Activated CD4-positive, alpha-beta memory T cell treated with anti-CD3 and anti-CD28 coated beads, Interleukin-2, amount 10 ng/mL, durations not matched to agents 7 days and 5 days (primary cell): ENCODE measurements around the gene PPP2R1B. TPM values are rescaled to one million over a fixed set of nuclear protein-coding genes. Genes with fewer than 3 reads are reported as not detected.
"Not testable (repeated sequence)": the region's sequence is repeated elsewhere in the genome, so short reads cannot be mapped to it uniquely, and the experiment has no call there.

Experiments
- CTCF ChIA-PET: fragments of 350-600 bp; sonication (Branson Sonifier 250); formaldehyde crosslinking; loops from one replicate; lab custom pipeline; 2021; ENCODE audit warnings: antibody characterized with exemption, inconsistent platforms; lab: Charles Lee
- POLR2A ChIA-PET: fragments of 350-600 bp; sonication (Branson Sonifier 250); formaldehyde crosslinking; loops from one replicate; lab custom pipeline; 2021; ENCODE audit warnings: antibody characterized with exemption; lab: Charles Lee
- DNase-seq: peaks from one replicate; pipeline ENCODE4 v3.0.0-alpha.2; 2020
- H3K27ac Mint-ChIP-seq: one replicate; pipeline ENCODE4 v1.8.0; 2021; ENCODE audit warnings: mild to moderate bottlenecking, mixed read lengths
- H3K27me3 Mint-ChIP-seq: one replicate; pipeline ENCODE4 v1.8.0; 2021; ENCODE audit warnings: mixed read lengths
- H3K36me3 Mint-ChIP-seq: one replicate; pipeline ENCODE4 v1.8.0; 2021; ENCODE audit warnings: low read depth, mixed read lengths
- H3K4me1 Mint-ChIP-seq: one replicate; pipeline ENCODE4 v1.8.0; 2021; ENCODE audit warnings: mixed read lengths
- H3K4me3 Mint-ChIP-seq: one replicate; pipeline ENCODE4 v1.8.0; 2021; ENCODE audit warnings: mild to moderate bottlenecking, mixed read lengths
- H3K9me3 Mint-ChIP-seq: one replicate; pipeline ENCODE4 v1.8.0; 2021; ENCODE audit warnings: mixed read lengths
- total RNA-seq, 2 experiments: library from RNA; stranded (reverse); gene quantifications; one replicate each; pipeline ENCODE4 v1.2.3, GENCODE V29; 2021

PPP2R1B gene
- total RNA-seq, 2 experiments from 2014 or later = 51.3 to 55.7 TPM

DNA sequence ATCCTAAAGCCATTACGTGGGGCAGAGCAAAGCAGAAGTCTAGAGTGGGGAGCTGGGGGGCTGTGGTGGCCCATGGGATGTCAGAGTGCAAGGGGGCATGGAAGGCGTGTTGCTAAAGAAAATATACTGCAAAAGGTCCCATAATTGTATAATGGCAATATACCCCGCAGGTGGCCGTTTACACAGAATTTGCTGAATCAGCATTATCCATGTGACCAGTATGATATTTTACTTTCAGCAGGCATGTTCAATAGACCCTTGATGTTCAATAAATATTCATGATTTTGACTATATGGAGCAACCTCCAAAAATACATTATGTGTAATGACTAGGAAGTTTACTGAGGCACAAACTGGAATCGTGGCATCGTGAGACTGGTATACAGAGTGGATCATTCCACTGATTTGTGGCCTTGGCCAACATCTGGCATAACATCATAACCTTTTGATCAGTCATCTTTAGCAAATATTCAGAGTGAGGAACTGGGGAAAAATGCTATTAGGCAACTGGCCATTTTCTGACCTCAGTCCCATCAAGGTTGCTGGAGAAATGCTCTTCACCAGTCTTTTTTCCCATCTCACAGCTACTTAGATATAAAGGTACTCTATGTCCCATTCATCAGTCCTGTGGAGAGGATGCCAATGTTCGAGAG is 29.3 kb upstream of the PPP2R1B start:
- CTCF ChIA-PET = interaction anchor here (0.9 to 2.4 kb wide), 4 partner anchors 16 to 191 kb away, joined by 3 to 13 read pairs (median 3); no protein-coding TSS in a partner anchor
- H3K9me3 Mint-ChIP-seq = no peaks in the 10 kb centered on the region
- no peaks in the 10 kb centered on the region for H3K27me3 Mint-ChIP-seq
- no peak overlapping the region for H3K4me3 Mint-ChIP-seq
- H3K36me3 Mint-ChIP-seq = peaks cover 19% of the 10 kb centered on the region
- no peak for DNase-seq
- no peak overlapping the region for H3K27ac Mint-ChIP-seq
- H3K4me1 Mint-ChIP-seq = peaks cover 5% of the 10 kb centered on the region
- POLR2A ChIA-PET = no interaction called here

GRCh38 chr11:111793863-111794262 is 27.7 kb upstream of the PPP2R1B start:
- H3K4me1 Mint-ChIP-seq = peaks cover 5% of the 10 kb centered on the region
- no peak for DNase-seq
- CTCF ChIA-PET = interaction anchor here (1.1 to 2.5 kb wide), 2 partner anchors 17 to 48 kb away, joined by 5 to 10 read pairs; no protein-coding TSS in a partner anchor
- no peaks in the 10 kb centered on the region for H3K27me3 Mint-ChIP-seq
- no peaks in the 10 kb centered on the region for H3K9me3 Mint-ChIP-seq
- H3K4me3 Mint-ChIP-seq = no peak overlapping the region
- POLR2A ChIA-PET = no interaction called here
- no peak overlapping the region for H3K27ac Mint-ChIP-seq
- peaks cover 12% of the 10 kb centered on the region for H3K36me3 Mint-ChIP-seq

GRCh38 chr11:111792955-111793500 is 26.8 kb upstream of the PPP2R1B start:
- Mint-ChIP-seq H3K4me1 (peaks cover 5% of the 10 kb centered on the region), H3K4me3 (no peak overlapping the region), H3K9me3 (no peaks in the 10 kb centered on the region), H3K27ac (no peak overlapping the region), H3K27me3 (no peaks in the 10 kb centered on the region), H3K36me3 (peaks cover 12% of the 10 kb centered on the region)
- ChIA-PET POLR2A (interaction anchor here (0.8 to 1.2 kb wide), 2 partner anchors 10 to 27 kb away, joined by 3 read pairs; partner anchors contain the start of gene PPP2R1B), CTCF (interaction anchor here (1.1 to 2.5 kb wide), 3 partner anchors 14 to 49 kb away, joined by 3 to 10 read pairs (median 5); no protein-coding TSS in a partner anchor)
- no peak for DNase-seq

DNA sequence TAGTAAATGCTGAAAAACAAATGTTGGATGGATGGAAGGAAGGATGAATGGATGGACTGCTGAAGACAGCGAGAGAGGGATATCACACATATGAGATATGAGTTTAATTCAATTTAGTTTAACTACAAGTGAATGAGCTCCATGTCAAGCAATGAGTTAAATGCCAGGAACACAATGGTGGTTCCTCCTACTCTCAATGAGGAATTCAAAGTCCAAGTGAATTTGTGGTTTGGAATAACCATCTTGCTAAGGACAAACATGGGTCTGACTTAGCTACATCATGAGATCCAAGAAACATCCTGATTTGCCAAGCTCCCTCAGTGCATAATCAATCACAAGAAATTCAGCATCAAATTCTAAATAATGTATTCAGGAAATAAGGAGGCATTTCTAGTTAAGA is 26.1 kb upstream of the PPP2R1B start:
- DNase-seq = no peak
- Mint-ChIP-seq H3K4me3 (no peak overlapping the region), H3K27me3 (no peaks in the 10 kb centered on the region), H3K27ac (no peak overlapping the region), H3K36me3 (peaks cover 10% of the 10 kb centered on the region), H3K4me1 (peaks cover 5% of the 10 kb centered on the region), H3K9me3 (no peaks in the 10 kb centered on the region)
- CTCF ChIA-PET = interaction anchor here (1.1 to 2.5 kb wide), 2 partner anchors 13 to 15 kb away, joined by 3 to 10 read pairs; no protein-coding TSS in a partner anchor
- POLR2A ChIA-PET = interaction anchor here (0.8 to 1.2 kb wide), 2 partner anchors 9 to 26 kb away, joined by 3 read pairs; partner anchors contain the start of gene PPP2R1B

DNA sequence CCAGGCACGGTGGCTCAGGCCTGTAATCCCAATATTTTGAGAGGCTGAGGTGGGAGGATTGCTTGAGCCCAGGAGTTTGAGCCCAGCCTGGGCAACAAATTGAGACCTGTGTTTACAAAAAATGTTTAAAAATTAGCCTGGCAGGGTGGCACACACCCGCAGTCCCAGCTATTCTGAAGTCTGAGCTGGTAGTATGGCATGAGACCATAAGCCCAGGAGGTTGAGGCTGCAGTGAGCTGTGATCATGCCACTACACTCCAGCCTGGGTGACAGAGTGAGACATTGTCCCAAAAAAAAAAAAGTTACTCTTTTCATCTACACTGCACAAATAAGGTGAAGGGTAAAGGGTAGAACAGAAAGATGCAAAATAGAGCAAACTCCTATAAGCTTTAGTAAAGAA is 22.3 kb upstream of the PPP2R1B start:
- POLR2A ChIA-PET = no interaction called here

DNA sequence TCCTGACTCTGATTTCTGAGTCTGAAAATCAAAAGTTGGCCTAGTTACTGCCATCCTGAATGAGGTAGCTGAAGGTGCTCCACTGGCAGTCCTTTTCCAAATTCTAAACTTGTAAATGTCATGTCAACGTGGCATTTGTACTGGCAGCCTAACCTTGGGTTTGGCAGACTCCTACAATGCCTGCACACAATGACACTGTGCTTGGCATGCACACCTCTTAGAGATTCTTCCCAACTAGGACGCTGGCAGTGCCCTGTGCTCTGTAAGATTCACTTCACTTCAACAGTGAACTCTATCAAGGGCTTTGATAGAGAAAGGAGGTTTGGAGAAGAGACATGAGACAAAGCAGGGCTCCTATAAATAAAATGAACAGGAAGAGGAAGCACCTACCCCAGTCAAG is 21.9 kb upstream of the PPP2R1B start:
- Mint-ChIP-seq H3K9me3 (no peaks in the 10 kb centered on the region), H3K4me3 (no peak overlapping the region), H3K4me1 (no peaks in the 10 kb centered on the region), H3K36me3 (no peaks in the 10 kb centered on the region), H3K27me3 (no peaks in the 10 kb centered on the region), H3K27ac (no peak overlapping the region)
- CTCF ChIA-PET = no interaction called here
- no peak for DNase-seq
- POLR2A ChIA-PET = no interaction called here

More for the DNA sequence above, 22.3 kb upstream of the PPP2R1B start:
- Mint-ChIP-seq H3K4me3 (no peak overlapping the region), H3K27ac (no peak overlapping the region), H3K4me1 (no peaks in the 10 kb centered on the region), H3K36me3 (no peaks in the 10 kb centered on the region), H3K9me3 (no peaks in the 10 kb centered on the region), H3K27me3 (no peaks in the 10 kb centered on the region)
- DNase-seq = no peak
- CTCF ChIA-PET = interaction anchor here (0.7 kb wide), 1 partner anchor 56 kb away, joined by 3 read pairs; no protein-coding TSS in a partner anchor

DNA sequence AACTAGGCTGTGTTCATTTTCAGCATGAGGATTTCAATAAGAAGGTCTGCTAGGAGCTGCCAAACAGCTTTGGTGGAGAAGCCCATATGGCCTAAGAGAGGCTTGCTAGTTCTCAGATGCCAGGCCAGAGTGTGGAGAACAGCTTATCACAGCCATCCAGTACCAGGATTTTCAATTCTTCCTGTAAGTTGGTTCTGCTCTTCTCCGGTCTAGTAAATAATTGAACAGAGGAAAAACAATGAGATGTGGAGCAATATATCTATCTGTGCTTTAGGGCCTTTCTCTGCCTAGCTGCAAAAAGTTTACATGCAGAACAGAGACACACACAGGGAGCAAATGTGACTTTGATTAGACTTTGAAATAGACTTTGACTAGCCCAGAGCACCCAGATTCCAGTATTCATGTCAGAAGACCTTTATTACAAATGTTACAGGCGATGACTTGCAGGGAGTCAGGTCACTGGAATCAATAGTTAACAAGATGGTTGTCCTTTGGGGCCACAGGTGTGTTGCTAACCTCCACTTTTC is 19.8 kb upstream of the PPP2R1B start:
- Mint-ChIP-seq H3K9me3 (no peaks in the 10 kb centered on the region), H3K36me3 (no peaks in the 10 kb centered on the region), H3K4me3 (no peak overlapping the region), H3K27me3 (no peaks in the 10 kb centered on the region), H3K27ac (no peak overlapping the region), H3K4me1 (no peaks in the 10 kb centered on the region)
- ChIA-PET CTCF (interaction anchor here (1.0 to 1.1 kb wide), 2 partner anchors 9 to 199 kb away, joined by 3 read pairs; no protein-coding TSS in a partner anchor), POLR2A (no interaction called here)
- no peak for DNase-seq

- ChIA-PET POLR2A (no interaction called here), CTCF (interaction anchor here (1.0 kb wide), 1 partner anchor 198 kb away, joined by 3 read pairs; no protein-coding TSS in a partner anchor)
- Mint-ChIP-seq H3K4me1 (no peaks in the 10 kb centered on the region), H3K4me3 (no peak overlapping the region), H3K9me3 (no peaks in the 10 kb centered on the region), H3K27me3 (no peaks in the 10 kb centered on the region), H3K36me3 (no peaks in the 10 kb centered on the region), H3K27ac (no peak overlapping the region)
- no peak for DNase-seq
Measured at GRCh38 chr11:111785076-111785475, 18.9 kb upstream of the PPP2R1B start.

DNA sequence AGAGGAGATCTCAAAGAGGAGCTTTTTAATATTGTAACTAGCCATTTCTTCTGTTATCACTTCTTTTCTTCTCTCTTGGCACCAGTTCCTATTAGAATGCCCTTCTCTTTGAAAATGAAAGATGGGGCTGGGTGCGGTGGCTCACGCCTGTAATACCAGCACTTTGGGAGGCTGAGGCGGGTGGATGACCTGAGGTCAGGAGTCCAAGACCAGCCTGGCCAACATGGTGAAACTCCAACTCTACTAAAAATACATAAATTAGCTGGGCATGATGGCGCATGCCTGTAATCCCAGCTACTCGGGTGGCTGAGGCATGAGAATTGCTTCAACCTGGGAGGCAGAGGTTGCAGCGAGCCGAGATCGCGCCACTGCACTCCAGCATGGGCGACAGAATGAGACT is 18.1 kb upstream of the PPP2R1B start:
- POLR2A ChIA-PET, H3K9me3 Mint-ChIP-seq, H3K27me3 Mint-ChIP-seq, CTCF ChIA-PET, H3K27ac Mint-ChIP-seq, H3K4me1 Mint-ChIP-seq, H3K36me3 Mint-ChIP-seq, DNase-seq, H3K4me3 Mint-ChIP-seq: not testable (repeated sequence)

- no peaks in the 10 kb centered on the region for H3K36me3 Mint-ChIP-seq
- no peak for DNase-seq
- H3K4me3 Mint-ChIP-seq = no peak overlapping the region
- no peaks in the 10 kb centered on the region for H3K9me3 Mint-ChIP-seq
- H3K27me3 Mint-ChIP-seq = no peaks in the 10 kb centered on the region
- no peak overlapping the region for H3K27ac Mint-ChIP-seq
- POLR2A ChIA-PET = interaction anchor here (0.7 kb wide), 1 partner anchor 15 kb away, joined by 3 read pairs; no protein-coding TSS in a partner anchor
- CTCF ChIA-PET = interaction anchor here (0.6 to 1.2 kb wide), 2 partner anchors 9 to 181 kb away, joined by 3 to 4 read pairs; no protein-coding TSS in a partner anchor
- no peaks in the 10 kb centered on the region for H3K4me1 Mint-ChIP-seq
Measured at GRCh38 chr11:111782109-111782741, 16.0 kb upstream of the PPP2R1B start.

DNA sequence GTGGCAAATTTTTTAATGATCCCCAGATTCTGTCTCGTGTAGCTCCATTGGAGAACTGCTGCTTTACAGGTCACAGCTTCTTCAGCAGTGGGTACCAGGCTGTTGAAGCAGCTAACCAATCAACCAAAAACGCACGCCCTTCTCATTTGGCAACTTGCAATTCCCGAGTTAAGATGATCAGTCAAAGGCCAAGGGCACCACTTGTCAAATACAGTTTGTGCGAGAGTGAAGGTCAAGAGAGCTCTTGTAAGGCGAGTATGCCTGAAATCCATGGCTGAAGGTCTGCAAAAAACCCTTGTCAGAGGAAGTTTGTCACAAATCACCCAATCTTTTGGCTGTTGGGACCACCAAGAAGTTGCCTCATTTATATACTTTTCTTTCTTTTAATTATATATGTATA is 12.9 kb upstream of the PPP2R1B start:
- Mint-ChIP-seq H3K9me3 (no peaks in the 10 kb centered on the region), H3K36me3 (no peaks in the 10 kb centered on the region), H3K27me3 (no peaks in the 10 kb centered on the region), H3K27ac (no peak overlapping the region), H3K4me1 (no peaks in the 10 kb centered on the region), H3K4me3 (no peak overlapping the region)
- DNase-seq = no peak
- ChIA-PET POLR2A (interaction anchor here (0.8 to 0.9 kb wide), 2 partner anchors 13 to 176 kb away, joined by 3 read pairs; partner anchors contain the start of gene PPP2R1B), CTCF (interaction anchor here (0.9 to 5.8 kb wide), 10 partner anchors 7 to 224 kb away, joined by 3 to 68 read pairs (median 4); partner anchors contain the start of gene PPP2R1B)

GRCh38 chr11:111778047-111778558 is 11.9 kb upstream of the PPP2R1B start:
- DNase-seq = no peak
- Mint-ChIP-seq H3K27ac (no peak overlapping the region), H3K4me3 (no peak overlapping the region), H3K36me3 (no peaks in the 10 kb centered on the region), H3K27me3 (no peaks in the 10 kb centered on the region), H3K9me3 (no peaks in the 10 kb centered on the region), H3K4me1 (no peaks in the 10 kb centered on the region)
- ChIA-PET CTCF (interaction anchor here (0.7 to 5.8 kb wide), 18 partner anchors 11 to 220 kb away, joined by 3 to 68 read pairs (median 10); partner anchors contain the start of gene PPP2R1B), POLR2A (no interaction called here)
